K562 treated with DMSO at 1 percent for 12 hours (cell line): Measurements from ENCODE around the gene CFAP44. TPM values are rescaled to one million over a fixed set of nuclear protein-coding genes. Genes with fewer than 3 reads are reported as not detected.

Experiments
- total RNA-seq: library from RNA; unstranded; fragments of 300-600 nt; gene quantifications from 2 replicates; pipeline ENCODE4 v1.2.3, GENCODE V29; 2022; ENCODE audit not compliant: insufficient read depth

CFAP44 gene
- 0.26 and 2.3 TPM in 2 replicates for total RNA-seq

DNA sequence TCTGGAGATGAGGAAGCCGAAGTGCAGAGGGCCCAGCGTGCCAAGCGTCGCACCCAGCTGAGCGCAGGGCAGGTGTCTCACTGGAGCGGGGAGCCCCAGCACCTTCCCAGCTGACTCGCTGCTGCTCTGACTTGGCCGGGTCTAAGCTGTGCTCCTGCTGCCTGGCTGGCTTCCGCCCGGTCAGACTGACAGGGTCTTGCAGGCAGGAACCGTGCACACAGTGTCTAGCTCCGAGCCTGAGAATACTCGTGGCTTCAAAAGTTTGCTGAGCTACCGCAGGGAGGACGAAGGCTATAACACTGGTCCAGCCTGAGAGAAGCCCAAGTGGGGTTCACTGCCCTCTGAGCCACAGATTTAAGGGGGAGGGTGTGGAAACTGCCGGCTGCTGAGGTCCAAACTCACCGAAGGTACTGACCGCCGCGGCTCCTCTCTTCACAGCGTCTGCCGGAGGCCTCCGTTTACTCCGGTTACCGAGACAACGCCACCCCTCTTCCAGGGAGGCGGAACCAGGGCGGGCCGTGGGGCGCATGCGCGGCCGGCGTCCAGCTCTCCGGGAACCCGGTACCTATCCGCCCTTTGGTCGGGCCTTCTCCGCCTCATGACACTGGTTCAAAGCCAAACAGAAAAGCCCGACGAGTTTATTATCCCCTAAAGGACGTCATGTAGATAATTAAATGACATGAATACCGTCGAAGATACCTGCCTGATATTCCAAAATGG is at the start of gene CFAP44:
Gene CFAP44, minus strand, starts transcription at position 443 of the 720 bp plus-strand sequence. CDS start 7,829 bp downstream, outside the sequence.

Other genes starting within 250 kb of the CFAP44 start
- 1.3 TPM in 1 of 2 replicates, not detected in the other for gene BOC, start 229.9 kb downstream of the CFAP44 start, total RNA-seq
- gene SPICE1, start 73.7 kb upstream of the CFAP44 start, total RNA-seq, result 1.4 and 7.6 TPM in 2 replicates
- gene SIDT1, start 91.1 kb upstream of the CFAP44 start, total RNA-seq, result not detected in 2 replicates